Activated CD4-positive, CD25-positive, alpha-beta regulatory T cell treated with anti-CD3 and anti-CD28 coated beads, Interleukin-2, amount 50 U/mL, for 72 hours (primary cell): ENCODE data around the gene ADTRP.

Experiments
- DNase-seq: peaks from one replicate; pipeline ENCODE4 v3.0.0; 2021

Gene ADTRP

DNA sequence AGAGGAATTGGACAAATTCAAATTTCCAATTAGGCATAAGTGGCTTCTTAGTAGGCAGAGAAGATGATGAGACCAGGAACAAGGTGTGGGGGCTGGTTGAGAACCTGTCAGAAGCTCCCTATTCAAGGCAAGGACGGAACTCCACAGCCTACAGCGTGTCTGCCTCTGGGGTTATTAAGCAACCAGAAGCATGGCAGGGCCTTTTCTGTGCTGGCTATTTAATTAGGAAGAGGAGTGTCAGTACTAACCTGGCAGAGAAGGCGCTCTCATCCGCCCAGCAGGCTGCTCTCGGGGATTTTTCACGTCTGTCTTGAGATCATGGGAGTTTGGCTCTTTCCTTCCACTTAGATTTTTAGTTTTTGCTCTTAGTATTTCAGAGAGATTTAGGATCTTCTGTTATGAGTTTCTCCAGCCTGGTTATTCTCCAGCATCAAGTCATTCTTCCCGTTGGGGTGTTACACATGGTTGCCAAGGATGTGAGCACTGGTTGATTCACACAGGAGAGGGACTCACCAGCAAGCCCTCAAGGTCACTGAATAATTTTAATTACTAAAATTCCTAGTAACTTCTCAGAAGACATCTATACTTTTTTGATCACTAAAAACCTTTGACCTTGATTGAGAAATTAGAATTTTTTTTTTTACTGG is 23.9 kb downstream of the ADTRP start:
- no peak for DNase-seq

GRCh38 chr6:11753798-11754197 is 24.8 kb downstream of the ADTRP start:
- DNase-seq = no peak

DNA sequence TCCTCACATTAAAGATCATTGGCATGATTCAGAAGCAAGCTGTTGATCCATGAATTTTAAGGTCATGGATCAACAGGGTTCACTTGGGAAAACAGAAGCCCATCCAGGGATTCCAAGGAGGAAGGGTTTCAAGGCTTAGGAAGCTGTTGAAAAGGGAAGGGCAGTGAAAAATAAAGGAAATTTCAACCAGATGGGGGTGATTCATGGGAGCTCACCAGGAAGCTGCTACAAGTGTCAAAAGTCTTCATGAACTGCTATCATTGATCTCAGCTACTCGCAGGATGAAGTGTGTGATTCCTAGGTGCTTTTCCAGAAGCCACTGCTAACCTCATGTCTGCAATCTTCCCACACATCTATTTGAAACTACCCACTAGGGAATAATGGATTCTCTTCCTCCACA is 26.2 kb downstream of the ADTRP start:
- no peak for DNase-seq

DNA sequence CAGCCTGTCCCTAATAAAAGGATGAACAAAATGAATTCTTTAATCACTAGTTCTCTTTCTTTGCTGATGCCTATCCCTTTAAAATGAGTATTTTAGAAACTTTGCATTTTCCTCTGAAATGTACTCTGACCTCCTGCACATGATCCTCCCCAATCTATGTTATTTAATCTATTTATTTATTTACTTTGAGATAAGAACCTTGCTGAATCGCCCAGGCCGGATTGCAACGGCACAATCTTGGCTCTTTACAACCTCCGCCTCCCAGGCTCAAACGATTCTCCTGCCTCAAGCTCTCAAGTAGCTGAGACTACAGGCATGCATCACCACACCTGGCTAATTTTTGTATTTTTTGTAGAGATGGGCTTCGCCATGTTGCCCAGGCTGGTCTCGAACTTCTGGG is 27.9 kb downstream of the ADTRP start:
- no peak for DNase-seq

DNA sequence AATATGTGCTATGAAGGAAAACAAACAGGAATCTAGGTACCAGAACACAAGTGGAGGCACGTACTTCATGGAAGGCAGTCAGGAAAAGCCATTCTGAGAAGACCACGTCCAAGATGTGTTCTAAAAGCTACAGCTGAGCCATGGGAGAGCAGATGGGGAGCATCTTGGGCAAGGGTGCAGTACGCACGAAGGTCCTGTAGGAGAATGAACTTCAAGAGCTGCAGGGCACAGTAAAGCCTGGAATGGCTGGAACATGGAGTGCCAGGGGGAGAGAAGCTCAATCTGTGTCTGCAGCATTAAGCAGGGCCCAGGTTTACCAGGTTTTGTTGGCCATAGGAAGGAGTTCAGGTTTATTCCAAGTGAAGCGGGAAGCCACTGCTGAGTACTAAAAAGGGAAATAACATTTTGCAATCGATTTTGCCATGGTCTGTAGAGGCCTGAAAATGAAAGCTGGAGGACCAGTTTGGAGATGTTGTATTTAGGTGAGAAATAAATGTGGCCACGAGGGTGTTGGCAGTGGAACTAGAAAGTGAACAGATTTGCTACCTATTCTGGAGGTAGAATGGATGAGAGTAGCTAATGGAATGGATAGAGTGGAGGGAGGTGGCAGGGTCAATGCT is 29.9 kb downstream of the ADTRP start:
- DNase-seq = no peak

DNA sequence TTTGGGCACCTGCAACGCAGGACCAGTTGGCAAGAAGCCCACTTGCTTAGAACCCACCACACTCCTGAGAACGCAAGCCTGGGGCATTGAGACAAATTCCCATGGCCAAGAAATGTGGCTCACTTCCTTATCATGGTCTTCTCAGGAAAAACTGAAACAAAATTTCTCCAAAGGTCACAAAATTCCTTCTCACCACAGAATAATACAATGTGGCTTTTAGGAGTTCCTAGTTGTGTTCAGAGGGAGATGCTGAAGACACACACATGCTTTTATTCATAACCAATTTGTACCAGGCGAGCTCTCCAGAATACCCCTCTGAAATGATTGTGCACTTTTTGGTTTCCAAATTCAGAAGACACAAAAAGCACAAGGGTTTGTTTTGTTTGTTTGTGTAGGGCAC is 31.6 kb downstream of the ADTRP start:
- DNase-seq = no peak

GRCh38 chr6:11744753-11745152 is 33.9 kb downstream of the ADTRP start:
- DNase-seq = no peak

DNA sequence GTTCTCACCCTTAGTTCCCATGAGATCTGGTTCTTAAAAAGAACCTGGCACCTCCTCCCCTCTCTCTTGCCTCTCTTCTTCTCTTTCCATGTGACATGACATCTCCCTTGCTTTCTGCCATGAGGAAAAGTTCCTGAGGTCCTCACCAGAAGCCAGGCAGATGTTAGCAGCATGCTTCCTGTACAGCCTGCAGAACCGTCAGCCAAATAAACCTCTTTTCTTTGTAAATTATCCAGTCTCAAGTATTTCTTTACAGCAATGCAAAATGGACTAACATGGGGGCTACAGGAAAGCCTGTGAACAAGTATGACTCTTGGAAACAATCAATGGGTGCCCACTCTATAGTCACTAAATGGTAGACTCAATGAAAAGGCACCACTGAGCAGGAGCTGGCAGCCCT is 34.5 kb downstream of the ADTRP start:
- no peak for DNase-seq

DNA sequence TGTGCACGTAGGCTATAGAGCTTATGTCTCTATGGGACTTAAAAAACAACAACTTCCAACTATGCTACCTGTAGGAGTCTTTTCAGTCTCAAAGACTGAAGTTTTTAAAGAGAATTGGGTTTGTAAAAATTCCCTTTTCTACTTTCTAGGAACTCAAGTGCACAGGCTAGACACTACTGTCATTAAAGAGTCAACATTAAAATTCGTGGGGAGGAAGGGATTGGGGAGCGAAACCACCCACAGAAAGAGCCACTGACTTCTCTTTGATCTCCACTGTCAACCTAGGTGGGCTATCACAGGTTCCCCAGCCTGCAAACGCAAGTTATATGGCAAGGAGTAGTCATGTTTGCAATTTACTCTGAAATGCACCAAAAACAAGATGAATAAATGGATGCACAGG is 37.7 kb downstream of the ADTRP start:
- DNase-seq = no peak

DNA sequence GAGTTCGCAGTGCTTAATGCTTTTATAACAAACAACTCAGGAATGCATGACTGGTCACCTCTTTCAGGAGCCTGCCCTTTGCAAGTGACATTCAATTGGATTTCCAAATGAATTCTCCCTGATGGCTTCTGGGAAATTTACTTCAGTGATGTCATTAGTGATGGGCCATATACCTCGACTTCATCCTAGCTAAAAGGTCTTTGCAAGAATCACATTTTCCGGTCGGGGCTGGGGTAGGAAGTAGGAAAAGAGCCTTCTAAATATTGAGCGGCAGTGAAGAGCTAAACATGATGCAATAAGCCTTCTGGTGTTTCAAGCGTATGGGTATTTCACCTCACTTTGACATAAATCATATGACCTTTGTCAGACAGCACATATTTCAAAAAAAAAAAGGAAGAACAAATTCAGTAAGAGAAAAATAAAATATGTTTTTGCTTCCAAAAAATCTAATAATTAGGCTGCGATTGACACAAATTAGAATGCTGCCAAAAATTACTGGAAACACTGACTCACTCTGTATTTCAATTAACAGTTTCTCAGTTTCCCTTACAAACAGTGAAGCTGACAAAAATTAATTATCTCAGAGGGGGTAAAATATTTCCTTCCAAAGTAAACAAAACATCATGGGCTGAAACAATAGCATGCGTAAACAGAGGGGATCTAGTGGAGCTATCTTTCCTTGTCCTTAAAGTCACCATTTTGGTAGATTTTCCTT is 39.8 kb downstream of the ADTRP start:
- no peak for DNase-seq

- DNase-seq = no peak
Observed at GRCh38 chr6:11738234-11738633, 40.4 kb downstream of the ADTRP start.

DNA sequence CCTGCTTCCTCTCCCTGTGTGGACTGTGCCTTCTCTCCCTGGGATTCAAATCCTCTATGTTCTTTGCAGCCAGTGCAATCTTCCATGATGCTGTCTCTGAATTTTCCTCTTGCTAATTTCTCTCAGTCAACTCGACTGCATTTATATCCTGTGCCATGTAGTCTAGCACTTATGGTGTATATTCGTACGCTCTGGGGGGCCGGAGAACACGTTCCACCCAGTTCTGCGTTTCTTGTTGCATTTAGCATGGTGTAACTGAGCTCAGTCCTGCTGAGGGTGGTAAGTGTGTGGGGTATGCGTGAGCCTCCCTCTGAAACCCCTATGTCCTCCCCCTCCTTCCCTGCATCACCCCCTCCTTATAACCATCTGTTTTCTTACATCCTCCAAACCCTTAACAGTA is 42.0 kb downstream of the ADTRP start:
- no peak for DNase-seq

DNA sequence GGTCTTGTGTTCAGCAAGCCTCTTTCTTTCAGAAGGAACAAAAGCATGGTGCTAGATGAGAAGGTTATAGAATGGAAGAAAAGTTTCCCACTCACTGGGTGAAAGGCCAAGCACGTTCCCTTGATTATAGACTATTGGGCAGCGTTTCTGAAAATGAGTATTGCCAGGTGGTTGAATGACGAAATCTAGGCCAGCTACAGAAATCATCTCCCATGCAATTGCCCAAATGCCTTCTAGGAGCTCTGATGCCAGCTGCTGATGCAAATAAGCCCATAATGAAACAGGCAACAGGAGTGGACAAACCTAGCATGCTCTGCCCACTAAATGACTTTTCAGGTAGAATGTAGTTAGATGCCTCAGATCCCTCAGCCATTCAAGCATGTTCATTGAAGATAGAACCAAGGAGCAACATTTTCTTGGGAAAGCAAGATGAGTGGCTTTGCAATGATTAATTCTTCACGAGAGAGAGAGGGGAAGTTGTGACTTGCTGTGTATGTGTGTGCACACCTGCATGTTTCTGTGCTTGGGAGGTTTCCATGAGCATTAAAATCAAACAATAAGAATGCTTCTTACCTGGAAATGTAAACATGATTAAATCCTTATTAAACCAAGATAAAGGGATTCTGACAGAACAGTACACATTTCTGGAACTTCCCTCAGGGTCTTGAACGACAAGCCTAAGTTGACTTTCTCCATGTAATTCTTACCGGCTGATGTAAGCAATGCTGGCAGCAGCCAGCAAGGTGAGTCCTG is 43.6 kb downstream of the ADTRP start:
- no peak for DNase-seq

DNA sequence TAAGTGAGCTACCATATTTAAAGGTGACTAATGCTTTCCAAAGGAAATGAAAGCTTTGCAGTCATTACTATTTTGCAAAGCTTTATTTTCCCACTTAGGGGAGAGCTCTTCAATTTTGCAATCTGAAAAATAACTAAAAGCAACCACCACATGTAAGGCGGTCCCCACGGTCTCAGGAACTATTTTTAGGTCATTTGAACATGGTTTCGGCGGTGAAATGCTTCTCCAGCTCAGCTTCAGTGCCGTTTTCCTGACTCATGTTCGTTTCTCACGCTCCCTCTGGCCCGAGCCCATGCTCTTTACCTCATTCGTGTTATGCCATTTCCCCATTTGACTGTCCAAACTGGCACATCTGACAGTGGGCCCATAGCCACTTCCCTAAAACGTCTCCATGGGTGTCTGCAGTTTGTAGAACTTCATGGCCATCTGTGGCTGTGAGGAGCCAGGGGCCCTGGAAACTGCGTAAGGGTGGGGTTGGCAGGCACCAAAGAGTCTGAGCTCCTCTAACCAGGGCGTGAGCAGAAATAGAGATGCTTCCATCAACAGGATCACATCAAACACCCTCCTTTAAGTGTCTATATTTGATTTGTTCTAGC is 46.5 kb downstream of the ADTRP start:
- peak; percentile 52 for DNase-seq

- DNase-seq = no peak
Observed at GRCh38 chr6:11731423-11731822, 47.2 kb downstream of the ADTRP start.

- DNase-seq = no peak
Observed at GRCh38 chr6:11730641-11731040, 48.0 kb downstream of the ADTRP start.

GRCh38 chr6:11729076-11729475 is 49.5 kb downstream of the ADTRP start:
- peak; percentile 54 for DNase-seq

- DNase-seq = no peak
Observed at GRCh38 chr6:11727998-11728961, 50.3 kb downstream of the ADTRP start.

- DNase-seq = no peak
Observed at GRCh38 chr6:11727346-11727997, 51.1 kb downstream of the ADTRP start.

- DNase-seq = no peak
Observed at GRCh38 chr6:11724286-11724685, 54.3 kb downstream of the ADTRP start.

GRCh38 chr6:11722805-11723631 is 55.6 kb downstream of the ADTRP start:
- no peak for DNase-seq
